Activated CD4-positive, alpha-beta memory T cell treated with anti-CD3 and anti-CD28 coated beads, Interleukin-2, amount 10 ng/mL, durations not matched to agents 7 days and 5 days (primary cell): ENCODE data around the gene CHST11. TPM values are rescaled to one million over a fixed set of nuclear protein-coding genes. Genes with fewer than 3 reads are reported as not detected.

Experiments
- CTCF ChIA-PET: fragments of 350-600 bp; sonication (Branson Sonifier 250); formaldehyde crosslinking; loops from one replicate; lab custom pipeline; 2021; ENCODE audit warnings: antibody characterized with exemption, inconsistent platforms; lab: Charles Lee
- POLR2A ChIA-PET: fragments of 350-600 bp; sonication (Branson Sonifier 250); formaldehyde crosslinking; loops from one replicate; lab custom pipeline; 2021; ENCODE audit warnings: antibody characterized with exemption; lab: Charles Lee
- DNase-seq: peaks from one replicate; pipeline ENCODE4 v3.0.0-alpha.2; 2020
- H3K27ac Mint-ChIP-seq: one replicate; pipeline ENCODE4 v1.8.0; 2021; ENCODE audit warnings: mild to moderate bottlenecking, mixed read lengths
- H3K27me3 Mint-ChIP-seq: one replicate; pipeline ENCODE4 v1.8.0; 2021; ENCODE audit warnings: mixed read lengths
- H3K36me3 Mint-ChIP-seq: one replicate; pipeline ENCODE4 v1.8.0; 2021; ENCODE audit warnings: low read depth, mixed read lengths
- H3K4me1 Mint-ChIP-seq: one replicate; pipeline ENCODE4 v1.8.0; 2021; ENCODE audit warnings: mixed read lengths
- H3K4me3 Mint-ChIP-seq: one replicate; pipeline ENCODE4 v1.8.0; 2021; ENCODE audit warnings: mild to moderate bottlenecking, mixed read lengths
- H3K9me3 Mint-ChIP-seq: one replicate; pipeline ENCODE4 v1.8.0; 2021; ENCODE audit warnings: mixed read lengths
- total RNA-seq, 2 experiments: library from RNA; stranded (reverse); gene quantifications; one replicate each; pipeline ENCODE4 v1.2.3, GENCODE V29; 2021

Gene CHST11
- total RNA-seq, 2 experiments from 2014 or later = 124 to 125 TPM

DNA sequence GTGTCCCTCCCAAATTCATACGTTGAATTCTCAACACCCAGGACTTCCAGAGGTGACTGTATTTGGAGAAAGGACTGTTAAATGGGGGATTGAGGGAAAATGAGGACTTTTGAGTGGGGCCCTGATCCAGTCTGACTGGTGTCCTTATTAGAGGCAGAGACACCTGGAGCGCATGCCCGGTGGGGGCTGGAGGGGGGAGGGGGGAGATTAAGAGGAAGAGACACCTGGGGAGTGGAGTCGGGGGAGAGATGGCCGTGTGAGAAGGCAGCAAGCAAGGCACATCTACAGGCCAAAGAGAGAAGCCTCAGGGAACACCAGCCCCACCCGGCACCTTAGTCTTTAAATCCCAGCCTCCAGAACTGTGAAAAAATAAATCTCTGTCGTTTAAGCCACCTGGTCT lies 291.6 kb downstream of the CHST11 start:
- ChIA-PET CTCF (no interaction called here), POLR2A (interaction anchor here (1.6 kb wide), 1 partner anchor 61 kb away, joined by 7 read pairs; no protein-coding TSS in a partner anchor)
- H3K27ac Mint-ChIP-seq = no peak overlapping the region
- peaks cover 58% of the 10 kb centered on the region for H3K4me1 Mint-ChIP-seq
- H3K27me3 Mint-ChIP-seq = no peaks in the 10 kb centered on the region
- no peak overlapping the region for H3K4me3 Mint-ChIP-seq
- no peak for DNase-seq
- H3K36me3 Mint-ChIP-seq = peaks cover 13% of the 10 kb centered on the region
- H3K9me3 Mint-ChIP-seq = no peaks in the 10 kb centered on the region

GRCh38 chr12:104748790-104749189 lies 292.0 kb downstream of the CHST11 start:
- POLR2A ChIA-PET = no interaction called here
- H3K36me3 Mint-ChIP-seq = peaks cover 11% of the 10 kb centered on the region
- no peaks in the 10 kb centered on the region for H3K9me3 Mint-ChIP-seq
- DNase-seq = no peak
- peaks cover 56% of the 10 kb centered on the region for H3K4me1 Mint-ChIP-seq
- no peak overlapping the region for H3K27ac Mint-ChIP-seq
- no peaks in the 10 kb centered on the region for H3K27me3 Mint-ChIP-seq
- CTCF ChIA-PET = no interaction called here
- no peak overlapping the region for H3K4me3 Mint-ChIP-seq

DNA sequence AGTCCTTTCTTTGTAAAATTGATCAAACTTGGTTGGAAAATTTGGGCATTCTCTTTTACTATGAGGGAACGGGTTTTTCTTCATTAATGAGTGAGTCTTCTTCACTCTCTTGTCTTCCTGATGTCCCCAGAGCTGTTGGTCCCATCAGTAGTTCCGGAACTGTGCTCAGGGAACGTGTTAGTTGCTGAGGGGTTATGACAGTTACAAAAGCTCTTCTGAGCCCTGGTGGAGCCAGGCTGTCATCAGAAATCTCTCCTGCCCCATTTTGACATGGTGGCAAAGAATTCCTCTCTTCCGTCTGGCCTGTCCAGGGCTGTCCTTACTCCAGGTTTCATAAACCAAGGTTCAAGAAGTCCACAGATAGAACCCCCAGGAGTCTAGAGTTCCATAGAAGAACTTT lies 292.8 kb downstream of the CHST11 start:
- ChIA-PET CTCF (interaction anchor here (0.8 to 1.5 kb wide), 3 partner anchors 10 to 368 kb away, joined by 3 to 5 read pairs (median 3); no protein-coding TSS in a partner anchor), POLR2A (no interaction called here)
- peaks cover 51% of the 10 kb centered on the region for H3K4me1 Mint-ChIP-seq

GRCh38 chr12:104750061-104750460 lies 293.3 kb downstream of the CHST11 start:
- H3K9me3 Mint-ChIP-seq = peaks cover 5% of the 10 kb centered on the region
- CTCF ChIA-PET = interaction anchor here (0.8 to 1.5 kb wide), 3 partner anchors 11 to 368 kb away, joined by 3 to 5 read pairs (median 3); no protein-coding TSS in a partner anchor
- no peaks in the 10 kb centered on the region for H3K27me3 Mint-ChIP-seq
- H3K4me1 Mint-ChIP-seq = peaks cover 51% of the 10 kb centered on the region
- H3K4me3 Mint-ChIP-seq = no peak overlapping the region
- POLR2A ChIA-PET = no interaction called here
- no peak overlapping the region for H3K27ac Mint-ChIP-seq
- H3K36me3 Mint-ChIP-seq = peaks cover 16% of the 10 kb centered on the region
- DNase-seq = no peak

More for the DNA sequence above, 292.8 kb downstream of the CHST11 start:
- no peaks in the 10 kb centered on the region for H3K9me3 Mint-ChIP-seq
- H3K27ac Mint-ChIP-seq = no peak overlapping the region
- peaks cover 11% of the 10 kb centered on the region for H3K36me3 Mint-ChIP-seq
- no peak for DNase-seq
- H3K27me3 Mint-ChIP-seq = no peaks in the 10 kb centered on the region
- H3K4me3 Mint-ChIP-seq = no peak overlapping the region

GRCh38 chr12:104751120-104751519 lies 294.4 kb downstream of the CHST11 start:
- DNase-seq = no peak
- peaks cover 44% of the 10 kb centered on the region for H3K4me1 Mint-ChIP-seq
- H3K27me3 Mint-ChIP-seq = no peaks in the 10 kb centered on the region
- H3K9me3 Mint-ChIP-seq = peaks cover 7% of the 10 kb centered on the region
- peaks cover 21% of the 10 kb centered on the region for H3K36me3 Mint-ChIP-seq
- no peak overlapping the region for H3K4me3 Mint-ChIP-seq
- no peak overlapping the region for H3K27ac Mint-ChIP-seq
- ChIA-PET POLR2A (no interaction called here), CTCF (no interaction called here)

DNA sequence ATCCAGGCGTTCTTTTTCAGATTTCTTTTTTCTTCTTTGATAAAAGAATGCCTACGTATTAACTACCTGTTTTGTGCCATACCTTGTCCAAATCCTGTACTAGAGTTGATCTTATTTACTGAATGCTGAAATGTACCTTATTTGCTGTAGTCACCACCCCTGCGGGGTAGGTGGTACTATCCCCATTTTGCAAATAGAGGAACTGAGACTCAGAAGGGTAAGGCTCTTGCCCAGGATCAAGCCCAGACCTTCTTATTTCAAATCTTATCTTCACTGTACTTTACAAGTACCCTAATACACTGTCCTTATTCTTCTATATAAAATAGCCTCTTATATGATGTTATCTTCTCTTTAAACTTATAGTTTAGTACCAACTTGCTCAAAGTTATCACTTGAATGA lies 294.8 kb downstream of the CHST11 start:
- CTCF ChIA-PET = interaction anchor here (1.0 kb wide), 1 partner anchor 370 kb away, joined by 3 read pairs; no protein-coding TSS in a partner anchor
- Mint-ChIP-seq H3K36me3 (peaks cover 26% of the 10 kb centered on the region), H3K27ac (no peak overlapping the region), H3K4me1 (peaks cover 40% of the 10 kb centered on the region), H3K9me3 (peaks cover 7% of the 10 kb centered on the region), H3K27me3 (no peaks in the 10 kb centered on the region), H3K4me3 (no peak overlapping the region)
- POLR2A ChIA-PET = no interaction called here
- DNase-seq = no peak

GRCh38 chr12:104752016-104752415 lies 295.3 kb downstream of the CHST11 start:
- peaks cover 35% of the 10 kb centered on the region for H3K4me1 Mint-ChIP-seq
- H3K36me3 Mint-ChIP-seq = peaks cover 30% of the 10 kb centered on the region
- no peak overlapping the region for H3K27ac Mint-ChIP-seq
- CTCF ChIA-PET = interaction anchor here (0.9 to 1.0 kb wide), 2 partner anchors 12 to 370 kb away, joined by 3 read pairs; no protein-coding TSS in a partner anchor
- POLR2A ChIA-PET = no interaction called here
- H3K4me3 Mint-ChIP-seq = no peak overlapping the region
- DNase-seq = no peak
- peaks cover 7% of the 10 kb centered on the region for H3K9me3 Mint-ChIP-seq
- H3K27me3 Mint-ChIP-seq = no peaks in the 10 kb centered on the region

DNA sequence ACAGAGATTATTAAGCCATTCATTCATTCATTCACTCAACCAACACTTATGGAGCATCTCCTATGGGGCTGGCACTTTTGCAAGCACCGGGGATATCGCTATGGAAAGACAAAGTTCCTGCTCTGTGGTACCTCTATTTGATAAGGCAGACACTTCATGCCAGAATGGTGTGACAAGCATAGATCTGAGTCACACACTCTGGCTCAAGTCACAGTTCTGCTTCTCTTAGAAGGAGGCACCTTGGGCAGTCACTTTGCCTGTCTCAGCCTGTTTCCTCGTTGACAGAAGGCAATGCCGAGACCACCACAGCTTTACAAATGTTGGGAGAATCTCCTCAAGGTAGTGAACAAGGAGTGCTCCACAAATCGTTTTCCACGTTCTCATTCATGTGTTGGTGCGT lies 296.1 kb downstream of the CHST11 start:
- POLR2A ChIA-PET = no interaction called here
- Mint-ChIP-seq H3K4me3 (no peak overlapping the region), H3K36me3 (peaks cover 36% of the 10 kb centered on the region), H3K27ac (no peak overlapping the region), H3K9me3 (peaks cover 7% of the 10 kb centered on the region), H3K4me1 (peaks cover 27% of the 10 kb centered on the region), H3K27me3 (no peaks in the 10 kb centered on the region)
- no peak for DNase-seq
- CTCF ChIA-PET = interaction anchor here (0.9 to 1.0 kb wide), 2 partner anchors 11 to 371 kb away, joined by 3 read pairs; no protein-coding TSS in a partner anchor

GRCh38 chr12:104756901-104757300 lies 300.2 kb downstream of the CHST11 start:
- no peaks in the 10 kb centered on the region for H3K27me3 Mint-ChIP-seq
- no peak overlapping the region for H3K4me3 Mint-ChIP-seq
- CTCF ChIA-PET = no interaction called here
- H3K36me3 Mint-ChIP-seq = peaks cover 57% of the 10 kb centered on the region
- POLR2A ChIA-PET = no interaction called here
- H3K27ac Mint-ChIP-seq = no peak overlapping the region
- H3K9me3 Mint-ChIP-seq = peaks cover 7% of the 10 kb centered on the region
- peaks cover 8% of the 10 kb centered on the region for H3K4me1 Mint-ChIP-seq
- no peak for DNase-seq

DNA sequence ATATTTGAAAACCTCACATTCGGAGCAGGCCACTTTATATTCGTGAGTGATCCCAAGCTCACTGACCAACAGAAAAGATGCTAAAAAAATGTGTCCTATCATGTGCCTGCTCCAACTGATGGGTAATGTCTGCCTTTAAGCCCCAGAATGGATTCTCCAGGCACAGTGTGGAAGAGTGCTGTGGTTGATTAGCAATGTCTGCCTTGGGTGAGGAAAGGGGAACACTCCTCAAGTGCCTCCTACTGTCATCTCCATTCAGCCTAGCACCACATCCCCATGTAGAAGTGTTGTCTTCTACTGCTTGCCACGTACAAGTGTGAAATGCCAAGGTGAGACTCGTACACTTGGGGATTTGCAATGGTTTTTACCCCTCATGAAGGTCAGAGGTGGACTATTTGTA lies 302.0 kb downstream of the CHST11 start:
- Mint-ChIP-seq H3K9me3 (peaks cover 7% of the 10 kb centered on the region), H3K27me3 (no peaks in the 10 kb centered on the region), H3K27ac (no peak overlapping the region), H3K36me3 (peaks cover 58% of the 10 kb centered on the region), H3K4me3 (no peak overlapping the region), H3K4me1 (peaks cover 22% of the 10 kb centered on the region)
- CTCF ChIA-PET = no interaction called here
- POLR2A ChIA-PET = no interaction called here
- no peak for DNase-seq

- CTCF ChIA-PET = no interaction called here
- no peak for DNase-seq
These were observed 304.3 kb downstream of the CHST11 start for GRCh38 chr12:104761091-104761490.

GRCh38 chr12:104761611-104762010 lies 304.9 kb downstream of the CHST11 start:
- no peaks in the 10 kb centered on the region for H3K9me3 Mint-ChIP-seq
- CTCF ChIA-PET = interaction anchor here (2.2 kb wide), 1 partner anchor 380 kb away, joined by 9 read pairs; no protein-coding TSS in a partner anchor
- no peak for DNase-seq
- H3K27ac Mint-ChIP-seq = no peak overlapping the region
- peaks cover 40% of the 10 kb centered on the region for H3K4me1 Mint-ChIP-seq
- peaks cover 42% of the 10 kb centered on the region for H3K36me3 Mint-ChIP-seq
- no peaks in the 10 kb centered on the region for H3K27me3 Mint-ChIP-seq
- H3K4me3 Mint-ChIP-seq = no peak overlapping the region
- POLR2A ChIA-PET = no interaction called here

More at GRCh38 chr12:104761091-104761490, 304.3 kb downstream of the CHST11 start:
- Mint-ChIP-seq H3K27ac (no peak overlapping the region), H3K4me1 (peaks cover 40% of the 10 kb centered on the region), H3K27me3 (no peaks in the 10 kb centered on the region), H3K36me3 (peaks cover 43% of the 10 kb centered on the region), H3K9me3 (no peaks in the 10 kb centered on the region), H3K4me3 (no peak overlapping the region)
- POLR2A ChIA-PET = no interaction called here

- ChIA-PET CTCF (interaction anchor here (0.6 to 2.5 kb wide), 6 partner anchors 11 to 1478 kb away, joined by 3 to 12 read pairs (median 4); no protein-coding TSS in a partner anchor), POLR2A (interaction anchor here (1.1 kb wide), 1 partner anchor 305 kb away, joined by 3 read pairs; no protein-coding TSS in a partner anchor)
- Mint-ChIP-seq H3K27ac (peak overlapping the region; percentile 71), H3K36me3 (peaks cover 29% of the 10 kb centered on the region), H3K4me3 (no peak overlapping the region), H3K27me3 (no peaks in the 10 kb centered on the region), H3K9me3 (no peaks in the 10 kb centered on the region), H3K4me1 (peaks cover 40% of the 10 kb centered on the region)
- no peak for DNase-seq
These were observed 306.5 kb downstream of the CHST11 start for GRCh38 chr12:104763168-104763805.
